GM19328 (cell line): ENCODE data around the gene PCED1A.
"Not testable (repeated sequence)": the region's sequence is repeated elsewhere in the genome, so short reads cannot be mapped to it uniquely, and the experiment has no call there.

ENCODE experiments used
- ATAC-seq: cut with Tn5 transposase; IDR thresholded peaks from one replicate; pipeline ENCODE4 v1.9.1; 2021; ENCODE audit warnings: mild to moderate bottlenecking, moderate library complexity; ENCODE audit not compliant: unreplicated experiment

The PCED1A gene

GRCh38 chr20:2831206-2831605 is 9.2 kb downstream of the PCED1A start:
- not testable (repeated sequence) for ATAC-seq

GRCh38 chr20:2829376-2829775 is 11.1 kb downstream of the PCED1A start:
- ATAC-seq = no peak

GRCh38 chr20:2826655-2827054 is 13.8 kb downstream of the PCED1A start:
- ATAC-seq = no peak

GRCh38 chr20:2825761-2826160 is 14.7 kb downstream of the PCED1A start:
- ATAC-seq = no peak

- no peak for ATAC-seq
Observed at GRCh38 chr20:2822073-2822472, 18.4 kb downstream of the PCED1A start.

GRCh38 chr20:2820896-2821869 is 19.3 kb downstream of the PCED1A start:
- ATAC-seq = no peak

- no peak for ATAC-seq
Observed at GRCh38 chr20:2820084-2820895, 20.2 kb downstream of the PCED1A start.

- no peak for ATAC-seq
Observed at GRCh38 chr20:2817891-2818595, 22.4 kb downstream of the PCED1A start.

GRCh38 chr20:2817341-2817726 is 23.1 kb downstream of the PCED1A start:
- ATAC-seq = no peak

GRCh38 chr20:2816583-2817340 is 23.7 kb downstream of the PCED1A start:
- ATAC-seq = no peak

- no peak for ATAC-seq
Observed at GRCh38 chr20:2816030-2816582, 24.3 kb downstream of the PCED1A start, which contains the start of gene TMEM239. TMEM239 (plus strand) TSS chr20:2816364; CDS start chr20:2816555, 191 bp downstream.

- ATAC-seq = no peak
Observed at GRCh38 chr20:2815242-2815900, 25.1 kb downstream of the PCED1A start.

- no peak for ATAC-seq
Observed at GRCh38 chr20:2814587-2815051, 25.8 kb downstream of the PCED1A start, which contains the start of gene C20orf141. C20orf141 (plus strand) TSS chr20:2814987; CDS start chr20:2815185, 198 bp downstream.

GRCh38 chr20:2814076-2814475 is 26.4 kb downstream of the PCED1A start:
- no peak for ATAC-seq

- ATAC-seq = no peak
Observed at GRCh38 chr20:2812189-2812588, 28.3 kb downstream of the PCED1A start.

GRCh38 chr20:2809690-2810089 is 30.8 kb downstream of the PCED1A start:
- ATAC-seq = no peak

GRCh38 chr20:2807929-2808328 is 32.5 kb downstream of the PCED1A start:
- ATAC-seq = not testable (repeated sequence)

- ATAC-seq = no peak
Observed at GRCh38 chr20:2807019-2807418, 33.4 kb downstream of the PCED1A start.

GRCh38 chr20:2806351-2806701 is 34.1 kb downstream of the PCED1A start:
- no peak for ATAC-seq
